Endodermal cell (in vitro differentiated cells): ENCODE results near the gene UNC50. TPM values are rescaled to one million over a fixed set of nuclear protein-coding genes. Genes with fewer than 3 reads are reported as not detected.

Source experiments
- DNase-seq: peaks from one replicate; pipeline ENCODE4 v3.0.0-alpha.2; 2017
- H3K27ac ChIP-seq: 2 replicates; pipeline ENCODE4 v1.5.1; 2013; ENCODE audit warnings: mild to moderate bottlenecking, low read depth, low read length, moderate library complexity
- H3K27me3 ChIP-seq: 2 replicates; pipeline ENCODE4 v1.6.1; 2013; ENCODE audit warnings: mild to moderate bottlenecking, low read length, moderate library complexity; ENCODE audit not compliant: insufficient read depth, control insufficient read depth, poor library complexity, severe bottlenecking
- H3K36me3 ChIP-seq: 2 replicates; pipeline ENCODE4 v1.7.0; 2013; ENCODE audit warnings: mild to moderate bottlenecking, low read length, moderate library complexity; ENCODE audit not compliant: control insufficient read depth, insufficient read depth
- H3K4me1 ChIP-seq: one replicate; pipeline ENCODE4 v1.7.0; 2013; ENCODE audit warnings: low read length; ENCODE audit not compliant: control insufficient read depth, insufficient read depth
- H3K4me3 ChIP-seq: 2 replicates; pipeline ENCODE4 v1.5.1; 2013; ENCODE audit warnings: mild to moderate bottlenecking, low read length, moderate library complexity
- H3K9ac ChIP-seq: 2 replicates; pipeline ENCODE4 v1.6.1; 2013; ENCODE audit warnings: mild to moderate bottlenecking, low read length, moderate library complexity; ENCODE audit not compliant: poor library complexity, severe bottlenecking; ENCODE audit errors: extremely low read depth
- H3K9me3 ChIP-seq: 2 replicates; pipeline ENCODE4 v1.6.1; 2013; ENCODE audit warnings: mild to moderate bottlenecking, low read length, moderate library complexity; ENCODE audit not compliant: control insufficient read depth
- H3K27ac Mint-ChIP-seq: 2 replicates; pipeline ENCODE4 v1.8.0; 2020; ENCODE audit warnings: mixed read lengths
- H3K27me3 Mint-ChIP-seq: 2 replicates; pipeline ENCODE4 v1.8.0; 2021; ENCODE audit warnings: mild to moderate bottlenecking, mixed read lengths; ENCODE audit not compliant: insufficient read depth
- H3K36me3 Mint-ChIP-seq: 2 replicates; pipeline ENCODE4 v1.8.0; 2020; ENCODE audit warnings: low read depth, mixed read lengths
- H3K4me1 Mint-ChIP-seq: 2 replicates; pipeline ENCODE4 v1.8.0; 2020; ENCODE audit warnings: mixed read lengths
- H3K4me3 Mint-ChIP-seq: 2 replicates; pipeline ENCODE4 v1.8.0; 2020; ENCODE audit warnings: mild to moderate bottlenecking, moderate library complexity, mixed read lengths
- H3K9me3 Mint-ChIP-seq: 2 replicates; pipeline ENCODE4 v1.8.0; 2020; ENCODE audit warnings: mild to moderate bottlenecking, mixed read lengths
- CTCF ChIP-seq: fragments of 200-600 bp; sonication (generic); conservative IDR thresholded peaks from 2 replicates; pipeline ENCODE4 v1.5.0; 2021; ENCODE audit warnings: antibody characterized with exemption, mild to moderate bottlenecking
- WGBS, 2 experiments: methylation state at CpG; one replicate each; pipeline versions ENCODE4 v1.1.5 to v1.1.7; 2013; ENCODE audit warnings: missing lambda C conversion rate in 2 of 2, mixed read lengths in 1 of 2; ENCODE audit not compliant: insufficient coverage in 1 of 2, insufficient read length in 1 of 2; 5-methylcytosine and 5-hydroxymethylcytosine counted together
- total RNA-seq, 2 donors: library from RNA; stranded (reverse); fragmentation: NEBNext Ultra II Directional in 1 of 2; extraction: Animal tissue kit (Norgen Biotek cat#: 25700) in 1 of 2; gene quantifications; 2 replicates in 1 of 2; 3 replicates in 1 of 2; pipeline ENCODE4 v1.2.1, GENCODE V29; 2021

Gene UNC50
- total RNA-seq, 2 donors from 2014 or later: 81.2 to 82.8 TPM

GRCh38 chr2:98663511-98664090, 55.2 kb downstream of the UNC50 start:
- H3K9me3 ChIP-seq: no peaks in the 10 kb centered on the region
- WGBS, 2 experiments: 91 to 98% methylated on average over 10 to 12 of the region's 12 CpGs
- no peak overlapping the region for H3K4me3 ChIP-seq
- Mint-ChIP-seq H3K4me1 (no peaks in the 10 kb centered on the region), H3K9me3 (peaks cover 11% of the 10 kb centered on the region), H3K4me3 (no peak overlapping the region), H3K36me3 (peaks cover 2% of the 10 kb centered on the region), H3K27ac (no peak overlapping the region), H3K27me3 (no peaks in the 10 kb centered on the region)
- no peaks in the 10 kb centered on the region for H3K27me3 ChIP-seq
- no peak overlapping the region for H3K27ac ChIP-seq
- TF ChIP-seq CTCF: no peak
- no peak for DNase-seq
- H3K9ac ChIP-seq: no peak overlapping the region
- no peaks in the 10 kb centered on the region for H3K4me1 ChIP-seq
- no peaks in the 10 kb centered on the region for H3K36me3 ChIP-seq

- Mint-ChIP-seq H3K4me3 (no peak overlapping the region), H3K27me3 (no peaks in the 10 kb centered on the region), H3K36me3 (peaks cover 6% of the 10 kb centered on the region), H3K9me3 (peaks cover 17% of the 10 kb centered on the region), H3K27ac (no peak overlapping the region), H3K4me1 (no peaks in the 10 kb centered on the region)
- no peaks in the 10 kb centered on the region for H3K9me3 ChIP-seq
- H3K4me1 ChIP-seq: no peaks in the 10 kb centered on the region
- H3K9ac ChIP-seq: no peak overlapping the region
- no peak overlapping the region for H3K4me3 ChIP-seq
- H3K27me3 ChIP-seq: no peaks in the 10 kb centered on the region
- DNase-seq: no peak
- no peaks in the 10 kb centered on the region for H3K36me3 ChIP-seq
- TF ChIP-seq CTCF: no peak
- H3K27ac ChIP-seq: no peak overlapping the region
- 71 to 89% methylated on average over 2 to 3 of the region's 3 CpGs for WGBS, 2 experiments
These were observed 55.9 kb downstream of the UNC50 start for GRCh38 chr2:98664323-98664722.

GRCh38 chr2:98665677-98666076, 57.3 kb downstream of the UNC50 start:
- H3K9me3 Mint-ChIP-seq: peaks cover 17% of the 10 kb centered on the region
- no peak overlapping the region for H3K4me3 Mint-ChIP-seq
- no peak for TF ChIP-seq CTCF
- no peaks in the 10 kb centered on the region for H3K36me3 ChIP-seq
- WGBS, 2 experiments: 95 to 100% methylated on average over 2 to 3 of the region's 3 CpGs
- H3K36me3 Mint-ChIP-seq: peaks cover 6% of the 10 kb centered on the region
- H3K4me3 ChIP-seq: no peak overlapping the region
- no peaks in the 10 kb centered on the region for H3K27me3 ChIP-seq
- no peak overlapping the region for H3K9ac ChIP-seq
- H3K27ac ChIP-seq: no peak overlapping the region
- H3K4me1 Mint-ChIP-seq: no peaks in the 10 kb centered on the region
- DNase-seq: no peak
- H3K27me3 Mint-ChIP-seq: no peaks in the 10 kb centered on the region
- no peaks in the 10 kb centered on the region for H3K4me1 ChIP-seq
- H3K27ac Mint-ChIP-seq: no peak overlapping the region
- no peaks in the 10 kb centered on the region for H3K9me3 ChIP-seq

Other genes with a start within 250 kb of the UNC50 start
- gene INPP4A, start 163.7 kb upstream of the UNC50 start, total RNA-seq: 10 to 100 TPM; 84.9 to 94.2 TPM
- 10 to 100 TPM; 34.1 to 44.9 TPM for gene COA5, start 77 bp upstream of the UNC50 start, total RNA-seq
- 10 to 100 TPM in 1 of 2 donors, 1 to 10 TPM in 1; 8.2 to 11.1 TPM for gene MGAT4A, start 122.5 kb downstream of the UNC50 start, total RNA-seq